Occipital lobe (tissue), 2 donors: ENCODE measurements around the gene PLA2G10. TPM values are rescaled to one million over a fixed set of nuclear protein-coding genes. Genes with fewer than 3 reads are reported as not detected.
"Not testable (repeated sequence)": the region's sequence is repeated elsewhere in the genome, so short reads cannot be mapped to it uniquely, and the experiment has no call there.

Experiments
- DNase-seq: peaks from one replicate; lab custom pipeline; 2025; lab: John Stamatoyannopoulos, UW
- total RNA-seq: library from RNA; depleted of rRNA; stranded (reverse); fragments of >200 nt; gene quantifications from one replicate; pipeline ENCODE4 v1.2.3, GENCODE V29; 2014

Gene PLA2G10, protein sequence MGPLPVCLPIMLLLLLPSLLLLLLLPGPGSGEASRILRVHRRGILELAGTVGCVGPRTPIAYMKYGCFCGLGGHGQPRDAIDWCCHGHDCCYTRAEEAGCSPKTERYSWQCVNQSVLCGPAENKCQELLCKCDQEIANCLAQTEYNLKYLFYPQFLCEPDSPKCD
- total RNA-seq: not detected

DNA sequence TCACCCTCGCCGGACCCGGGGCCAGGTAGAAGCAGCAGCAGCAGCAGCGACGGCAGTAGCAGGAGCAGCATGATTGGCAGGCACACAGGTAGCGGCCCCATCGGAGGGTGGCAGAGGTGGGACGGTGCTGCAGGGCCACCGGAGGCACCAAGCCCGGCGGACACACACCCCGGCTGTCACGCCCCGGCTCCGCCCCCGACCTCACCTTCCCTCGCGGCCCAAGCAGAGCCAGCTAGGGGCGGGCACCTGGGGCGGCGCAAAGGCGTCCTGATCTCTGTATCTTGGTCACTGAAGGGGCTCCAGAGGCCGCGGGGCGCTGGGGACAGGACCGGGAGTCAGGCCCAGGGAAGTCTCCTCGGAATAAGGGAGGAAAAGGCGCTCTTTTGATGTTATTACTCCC lies at the start of gene PLA2G10:
PLA2G10 (minus strand) TSS at position 180 of the 400 bp plus-strand sequence; CDS start at position 101, 79 bp downstream.
- DNase-seq: not testable (repeated sequence)

DNA sequence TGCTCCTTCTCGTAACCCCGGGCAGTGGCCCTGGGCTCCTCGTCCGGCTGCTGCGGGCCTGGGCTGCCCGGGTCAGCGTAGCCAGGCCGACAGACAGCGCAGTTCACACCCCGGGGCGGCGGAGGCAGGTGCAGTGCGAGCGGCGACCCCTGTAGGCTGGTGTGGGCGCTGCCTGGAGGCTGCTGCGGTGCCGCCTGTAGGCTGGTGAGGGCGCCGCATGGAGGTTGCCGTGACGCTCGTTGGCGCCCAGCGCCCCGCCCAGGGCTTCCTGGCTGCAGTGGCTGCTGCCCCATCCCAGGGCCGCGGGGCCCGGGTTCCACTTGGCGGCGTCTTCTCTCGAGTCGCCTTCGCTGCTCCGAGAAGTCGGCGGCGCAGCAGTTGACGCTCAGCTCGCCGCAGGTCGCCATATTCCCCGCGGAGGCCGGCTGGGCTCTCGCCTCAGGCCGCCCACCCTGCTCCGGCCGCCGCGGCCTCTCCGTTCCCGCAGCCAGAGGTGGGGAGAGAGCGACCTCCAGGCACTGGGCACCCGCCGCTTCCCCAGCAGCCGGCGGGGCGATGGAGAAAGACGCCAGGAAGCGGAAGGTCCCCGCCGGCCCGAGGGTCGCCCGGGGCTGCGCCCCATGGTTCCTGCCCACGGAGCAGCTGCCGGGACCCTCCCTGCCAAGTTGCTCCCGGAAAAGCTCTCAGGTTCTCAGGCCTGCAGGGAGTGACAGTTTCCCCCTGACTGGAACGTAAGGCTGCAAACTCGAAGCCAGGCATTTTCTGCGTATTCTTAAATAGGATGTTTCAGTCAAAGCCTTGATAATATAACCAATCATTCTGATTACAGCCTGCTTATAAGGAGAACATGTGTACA lies 48.4 kb upstream of the PLA2G10 start, which contains the start of gene NPIPA2:
NPIPA2 (plus strand) TSS at position 261 of the 856 bp plus-strand sequence. CDS start 5,533 bp downstream, outside the sequence.
- DNase-seq: not testable (repeated sequence)

DNA sequence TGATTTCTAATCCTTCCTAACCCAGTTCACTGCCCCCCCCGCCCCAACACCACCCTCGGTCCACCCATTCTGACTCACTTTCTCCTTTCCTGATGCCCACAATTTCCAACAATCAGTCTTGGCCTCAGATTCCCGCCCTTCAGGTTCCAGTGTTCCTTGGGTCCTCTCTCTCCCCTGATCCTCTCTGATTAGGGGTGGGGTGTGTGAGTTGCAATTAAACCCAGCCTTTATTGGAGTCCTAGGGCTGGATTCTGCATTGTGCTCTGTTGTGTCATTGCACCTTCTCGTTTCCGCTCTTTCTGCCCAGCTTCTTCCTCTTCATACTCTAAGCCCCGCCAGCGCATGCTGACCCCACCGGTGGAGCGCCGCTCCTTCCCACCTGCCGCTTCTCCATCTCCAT lies 47.7 kb upstream of the PLA2G10 start:
- not testable (repeated sequence) for DNase-seq

DNA sequence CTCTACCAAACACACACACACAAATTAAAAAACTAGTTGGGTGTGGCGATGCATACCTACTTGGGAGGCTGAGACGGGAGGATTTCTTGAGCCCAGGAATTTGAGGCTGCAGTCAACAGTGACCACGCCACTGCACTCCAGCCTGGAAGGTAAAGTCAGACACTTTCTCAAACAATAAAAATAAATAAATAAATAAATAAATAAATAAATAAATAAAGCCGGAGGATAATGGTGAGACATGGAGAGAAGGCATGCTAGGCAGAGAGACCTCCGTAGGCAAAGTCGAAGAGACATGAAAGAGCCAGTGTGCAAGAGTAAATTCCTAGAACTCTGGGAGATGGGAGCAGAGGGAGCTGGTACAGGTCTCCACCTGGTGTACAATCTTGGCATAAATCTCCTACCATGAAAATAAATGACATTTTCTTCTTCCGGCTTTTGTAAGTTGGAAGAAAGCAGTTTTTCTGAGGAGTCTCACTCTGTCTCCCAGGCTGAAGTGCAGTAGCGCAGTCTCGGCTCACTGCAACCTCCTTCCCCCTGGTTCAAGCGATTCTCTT lies 46.8 kb upstream of the PLA2G10 start:
- DNase-seq: not testable (repeated sequence)

DNA sequence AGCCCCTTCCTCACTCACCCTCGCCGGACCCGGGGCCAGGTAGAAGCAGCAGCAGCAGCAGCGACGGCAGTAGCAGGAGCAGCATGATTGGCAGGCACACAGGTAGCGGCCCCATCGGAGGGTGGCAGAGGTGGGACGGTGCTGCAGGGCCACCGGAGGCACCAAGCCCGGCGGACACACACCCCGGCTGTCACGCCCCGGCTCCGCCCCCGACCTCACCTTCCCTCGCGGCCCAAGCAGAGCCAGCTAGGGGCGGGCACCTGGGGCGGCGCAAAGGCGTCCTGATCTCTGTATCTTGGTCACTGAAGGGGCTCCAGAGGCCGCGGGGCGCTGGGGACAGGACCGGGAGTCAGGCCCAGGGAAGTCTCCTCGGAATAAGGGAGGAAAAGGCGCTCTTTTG lies 39.1 kb upstream of the PLA2G10 start:
- not testable (repeated sequence) for DNase-seq

DNA sequence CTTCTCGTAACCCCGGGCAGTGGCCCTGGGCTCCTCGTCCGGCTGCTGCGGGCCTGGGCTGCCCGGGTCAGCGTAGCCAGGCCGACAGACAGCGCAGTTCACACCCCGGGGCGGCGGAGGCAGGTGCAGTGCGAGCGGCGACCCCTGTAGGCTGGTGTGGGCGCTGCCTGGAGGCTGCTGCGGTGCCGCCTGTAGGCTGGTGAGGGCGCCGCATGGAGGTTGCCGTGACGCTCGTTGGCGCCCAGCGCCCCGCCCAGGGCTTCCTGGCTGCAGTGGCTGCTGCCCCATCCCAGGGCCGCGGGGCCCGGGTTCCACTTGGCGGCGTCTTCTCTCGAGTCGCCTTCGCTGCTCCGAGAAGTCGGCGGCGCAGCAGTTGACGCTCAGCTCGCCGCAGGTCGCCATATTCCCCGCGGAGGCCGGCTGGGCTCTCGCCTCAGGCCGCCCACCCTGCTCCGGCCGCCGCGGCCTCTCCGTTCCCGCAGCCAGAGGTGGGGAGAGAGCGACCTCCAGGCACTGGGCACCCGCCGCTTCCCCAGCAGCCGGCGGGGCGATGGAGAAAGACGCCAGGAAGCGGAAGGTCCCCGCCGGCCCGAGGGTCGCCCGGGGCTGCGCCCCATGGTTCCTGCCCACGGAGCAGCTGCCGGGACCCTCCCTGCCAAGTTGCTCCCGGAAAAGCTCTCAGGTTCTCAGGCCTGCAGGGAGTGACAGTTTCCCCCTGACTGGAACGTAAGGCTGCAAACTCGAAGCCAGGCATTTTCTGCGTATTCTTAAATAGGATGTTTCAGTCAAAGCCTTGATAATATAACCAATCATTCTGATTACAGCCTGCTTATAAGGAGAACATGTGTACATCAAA lies 9.3 kb upstream of the PLA2G10 start, which contains the start of gene NPIPA3:
NPIPA3 (plus strand) TSS at position 256 of the 856 bp plus-strand sequence. CDS start 5,533 bp downstream, outside the sequence.
- DNase-seq: not testable (repeated sequence)

DNA sequence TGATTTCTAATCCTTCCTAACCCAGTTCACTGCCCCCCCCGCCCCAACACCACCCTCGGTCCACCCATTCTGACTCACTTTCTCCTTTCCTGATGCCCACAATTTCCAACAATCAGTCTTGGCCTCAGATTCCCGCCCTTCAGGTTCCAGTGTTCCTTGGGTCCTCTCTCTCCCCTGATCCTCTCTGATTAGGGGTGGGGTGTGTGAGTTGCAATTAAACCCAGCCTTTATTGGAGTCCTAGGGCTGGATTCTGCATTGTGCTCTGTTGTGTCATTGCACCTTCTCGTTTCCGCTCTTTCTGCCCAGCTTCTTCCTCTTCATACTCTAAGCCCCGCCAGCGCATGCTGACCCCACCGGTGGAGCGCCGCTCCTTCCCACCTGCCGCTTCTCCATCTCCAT lies 8.6 kb upstream of the PLA2G10 start:
- DNase-seq: not testable (repeated sequence)

DNA sequence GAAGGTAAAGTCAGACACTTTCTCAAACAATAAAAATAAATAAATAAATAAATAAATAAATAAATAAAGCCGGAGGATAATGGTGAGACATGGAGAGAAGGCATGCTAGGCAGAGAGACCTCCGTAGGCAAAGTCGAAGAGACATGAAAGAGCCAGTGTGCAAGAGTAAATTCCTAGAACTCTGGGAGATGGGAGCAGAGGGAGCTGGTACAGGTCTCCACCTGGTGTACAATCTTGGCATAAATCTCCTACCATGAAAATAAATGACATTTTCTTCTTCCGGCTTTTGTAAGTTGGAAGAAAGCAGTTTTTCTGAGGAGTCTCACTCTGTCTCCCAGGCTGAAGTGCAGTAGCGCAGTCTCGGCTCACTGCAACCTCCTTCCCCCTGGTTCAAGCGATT lies 7.8 kb upstream of the PLA2G10 start:
- not testable (repeated sequence) for DNase-seq

DNA sequence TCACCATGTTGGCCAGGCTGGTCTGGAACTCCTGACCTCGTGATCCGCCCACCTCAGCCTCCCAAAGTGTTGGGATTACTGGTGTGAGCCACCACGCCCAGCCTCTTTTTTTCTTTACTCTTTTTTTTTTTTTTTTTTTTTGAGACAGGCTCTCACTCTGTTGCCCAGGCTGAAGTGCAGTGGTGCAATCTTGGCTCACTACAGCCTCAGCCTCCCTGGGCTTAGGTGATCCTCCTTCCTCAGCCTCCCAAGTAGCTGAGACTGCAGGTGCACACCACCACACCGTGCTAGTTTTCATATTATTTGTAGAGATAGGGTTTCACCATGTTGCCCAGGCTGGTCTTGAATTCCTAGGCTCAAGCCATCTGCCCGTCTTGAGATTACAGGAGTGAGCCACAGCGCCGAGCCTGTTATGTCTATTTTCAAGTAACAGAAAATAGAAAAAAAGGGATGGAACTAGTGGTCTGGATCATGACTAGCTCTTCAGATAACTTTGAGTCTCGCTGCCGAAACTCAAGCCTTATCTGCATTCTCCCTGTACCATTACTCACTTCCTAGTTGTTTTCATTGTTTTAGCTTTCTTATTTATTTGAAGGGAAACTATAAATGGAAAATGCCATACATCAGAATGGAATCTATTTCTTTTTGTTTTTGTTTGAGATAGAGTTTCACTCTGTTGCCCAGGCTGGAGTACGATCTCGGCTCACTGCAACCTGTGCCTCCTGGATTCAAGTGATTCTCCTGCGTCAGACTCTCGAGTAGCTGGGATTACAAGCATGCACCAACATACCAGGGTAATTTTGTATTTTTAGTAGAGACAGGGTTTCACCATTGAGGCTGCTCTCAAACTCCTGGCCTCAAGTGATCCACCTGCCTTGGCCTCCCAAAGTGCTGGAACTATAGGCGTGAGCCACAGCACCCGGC lies 8.0 kb downstream of the PLA2G10 start:
- not testable (repeated sequence) for DNase-seq

DNA sequence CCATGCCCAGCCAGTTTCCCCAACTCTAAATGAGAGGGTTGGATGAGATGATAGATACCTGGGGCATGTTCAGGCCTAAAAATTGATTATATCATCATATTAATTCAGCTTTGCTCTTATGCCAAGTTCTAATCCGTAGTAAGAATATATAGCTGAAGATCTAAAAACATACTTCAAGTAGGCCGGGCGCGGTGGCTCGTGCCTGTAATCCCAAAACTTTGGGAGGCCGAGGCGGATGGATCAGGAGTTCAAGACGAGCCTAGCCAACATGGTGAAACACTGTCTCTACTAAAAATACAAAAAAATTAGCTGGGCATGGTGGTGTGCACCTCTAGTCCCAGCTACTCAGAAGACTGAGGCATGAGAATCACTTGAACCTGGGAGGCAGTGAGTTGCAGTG lies 12.0 kb downstream of the PLA2G10 start:
- DNase-seq: no peak

DNA sequence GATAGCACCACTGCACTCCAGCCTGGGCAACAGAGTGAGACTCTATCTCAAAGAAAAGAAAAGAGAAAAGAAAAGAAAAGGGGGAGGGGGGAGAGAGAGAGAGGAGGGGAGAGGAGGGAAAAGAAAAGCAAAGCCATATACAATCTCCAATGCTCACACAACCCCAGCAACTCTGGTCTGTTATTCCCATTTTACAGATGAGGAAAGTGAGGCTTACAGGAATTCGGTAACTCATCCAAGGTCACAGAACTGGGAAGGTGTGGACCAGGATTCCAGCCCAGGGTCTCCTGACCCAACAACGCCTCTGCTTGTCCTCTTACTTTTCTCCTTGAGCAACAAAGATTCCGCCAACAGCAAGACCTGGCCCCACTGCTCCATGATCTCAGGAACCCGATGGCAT lies 13.0 kb downstream of the PLA2G10 start:
- no peak for DNase-seq

DNA sequence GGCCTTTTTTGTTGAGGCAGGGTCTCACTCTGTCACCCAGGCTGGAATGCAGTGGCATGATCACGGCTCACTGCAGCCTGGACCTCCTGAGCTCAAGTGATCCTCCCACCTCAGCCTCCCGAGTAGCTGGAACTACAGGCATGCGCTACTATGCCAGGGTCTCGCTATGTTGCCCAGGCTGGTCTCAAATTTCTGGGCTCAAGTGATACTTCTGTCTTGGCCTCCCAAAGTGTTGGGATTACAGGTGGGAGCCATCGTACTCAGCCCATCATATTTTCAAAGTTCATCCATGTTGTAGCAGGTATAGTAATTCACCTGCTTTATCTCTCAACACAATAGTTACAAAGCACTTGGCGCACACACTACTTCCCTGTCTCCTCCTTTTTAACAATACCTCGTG lies 13.7 kb downstream of the PLA2G10 start:
- DNase-seq: not testable (repeated sequence)

DNA sequence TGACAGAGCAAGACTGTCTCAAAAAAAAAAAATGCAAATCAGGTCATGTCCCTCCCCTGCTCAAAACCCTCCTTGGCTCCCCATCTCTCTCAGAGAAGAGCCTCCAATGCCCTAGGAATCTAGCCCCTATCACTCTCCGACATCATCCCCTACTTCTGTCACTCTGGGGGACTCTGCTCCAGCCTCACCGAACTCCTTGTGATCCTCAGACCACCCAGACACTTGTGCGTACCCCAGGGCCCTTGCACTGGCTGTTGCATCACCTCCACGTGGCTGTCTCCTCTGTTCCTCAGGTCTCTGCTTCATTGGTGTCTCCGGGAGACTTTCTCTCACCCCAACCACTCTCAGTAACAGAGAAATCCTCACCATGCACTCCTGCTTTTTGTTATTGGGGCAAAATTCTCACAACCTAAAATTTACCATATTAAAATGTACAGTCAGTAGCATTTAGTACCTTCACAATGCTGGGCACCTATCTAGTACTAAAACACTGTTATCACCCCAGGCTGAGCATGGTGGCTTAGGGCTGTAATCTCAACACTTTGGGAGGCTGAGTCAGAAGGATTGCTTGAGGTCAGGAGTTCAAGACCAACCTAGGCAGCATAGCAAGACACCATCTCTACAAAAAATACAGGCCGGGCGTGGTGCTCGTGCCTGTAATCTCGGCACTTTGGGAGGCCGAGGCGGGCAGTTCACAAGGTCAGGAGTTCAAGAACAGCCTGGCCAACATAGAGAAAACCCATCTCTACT lies 15.2 kb downstream of the PLA2G10 start:
- DNase-seq: no peak

DNA sequence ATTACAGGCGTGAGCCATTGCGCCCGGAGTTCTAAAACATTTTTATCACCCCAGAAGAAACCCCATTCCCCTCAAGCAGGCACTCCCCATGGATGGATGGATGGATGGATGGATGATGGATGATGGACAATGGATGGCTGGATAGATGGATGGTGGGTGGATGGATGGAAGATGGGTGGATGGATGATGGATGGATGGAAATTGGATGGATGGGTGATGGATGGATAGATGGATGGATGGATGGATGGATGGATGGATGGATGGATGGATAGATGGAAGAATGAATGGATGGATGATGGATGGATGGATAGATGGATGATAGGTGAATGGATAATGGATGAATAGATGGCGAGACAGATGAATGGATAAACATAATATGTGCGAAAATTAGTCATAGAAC lies 16.5 kb downstream of the PLA2G10 start:
- DNase-seq: no peak

DNA sequence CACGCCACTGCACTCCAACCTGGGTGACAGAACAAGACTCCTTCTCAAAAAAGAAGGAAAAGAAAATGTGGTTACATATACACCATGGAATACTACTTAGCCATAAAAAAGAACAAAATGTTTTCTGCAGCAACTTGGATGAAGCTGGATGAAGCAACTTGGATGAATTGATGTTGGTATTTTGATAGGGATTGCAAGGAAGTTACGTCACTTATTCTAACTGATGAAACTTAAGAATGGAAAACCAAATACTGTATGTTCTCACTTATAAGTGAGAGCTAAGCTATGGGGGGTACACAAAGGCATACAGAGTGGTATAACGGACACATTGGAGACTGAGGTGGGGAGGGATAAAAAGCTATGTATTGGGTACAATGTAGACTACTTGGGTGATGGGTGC lies 17.5 kb downstream of the PLA2G10 start:
- DNase-seq: no peak

DNA sequence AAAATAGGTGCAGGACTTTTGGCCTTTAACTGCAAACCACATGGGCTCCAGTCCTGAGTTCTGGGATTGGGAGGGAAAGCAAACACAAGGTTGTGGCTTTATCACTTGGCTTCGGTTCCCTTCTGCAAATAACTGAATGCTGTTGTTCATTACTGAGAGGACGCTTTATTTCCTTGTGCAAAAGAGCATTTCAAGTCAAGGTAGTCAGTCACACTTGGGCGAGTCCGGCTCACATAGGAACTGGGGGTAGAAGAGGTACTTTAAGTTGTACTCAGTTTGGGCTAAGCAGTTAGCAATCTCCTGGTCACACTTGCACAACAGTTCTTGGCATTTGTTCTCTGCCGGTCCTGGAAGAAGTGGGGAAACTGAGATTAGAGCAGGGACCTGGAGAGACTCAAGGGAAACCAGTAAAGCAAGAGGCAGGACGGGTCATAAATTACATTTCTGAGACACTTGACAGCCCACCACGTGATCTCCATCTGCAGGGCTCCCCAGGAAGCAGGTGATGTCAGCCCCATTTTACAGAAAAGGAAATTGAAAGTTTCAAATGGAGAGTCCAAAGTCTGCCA lies 21.6 kb downstream of the PLA2G10 start:
- no peak for DNase-seq

DNA sequence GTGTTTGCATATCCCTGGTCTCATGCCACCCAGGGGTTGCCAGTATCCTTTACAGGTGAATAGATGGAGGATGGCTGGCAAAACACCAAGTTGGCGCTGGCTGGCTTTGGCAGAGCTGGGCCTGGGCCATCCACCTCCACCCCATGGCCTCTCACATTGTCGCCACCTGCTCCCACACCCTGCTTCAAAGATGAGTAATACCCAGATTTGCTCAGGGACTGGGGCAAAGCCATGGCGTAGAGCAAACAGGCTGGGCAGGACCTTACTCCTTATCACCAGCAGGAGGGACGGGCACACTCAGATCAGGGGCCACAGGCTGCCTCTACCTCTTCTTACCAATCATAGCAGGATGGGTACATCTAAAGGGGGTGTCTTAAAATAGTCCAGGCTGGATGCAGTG lies 24.3 kb downstream of the PLA2G10 start:
- DNase-seq: no peak

DNA sequence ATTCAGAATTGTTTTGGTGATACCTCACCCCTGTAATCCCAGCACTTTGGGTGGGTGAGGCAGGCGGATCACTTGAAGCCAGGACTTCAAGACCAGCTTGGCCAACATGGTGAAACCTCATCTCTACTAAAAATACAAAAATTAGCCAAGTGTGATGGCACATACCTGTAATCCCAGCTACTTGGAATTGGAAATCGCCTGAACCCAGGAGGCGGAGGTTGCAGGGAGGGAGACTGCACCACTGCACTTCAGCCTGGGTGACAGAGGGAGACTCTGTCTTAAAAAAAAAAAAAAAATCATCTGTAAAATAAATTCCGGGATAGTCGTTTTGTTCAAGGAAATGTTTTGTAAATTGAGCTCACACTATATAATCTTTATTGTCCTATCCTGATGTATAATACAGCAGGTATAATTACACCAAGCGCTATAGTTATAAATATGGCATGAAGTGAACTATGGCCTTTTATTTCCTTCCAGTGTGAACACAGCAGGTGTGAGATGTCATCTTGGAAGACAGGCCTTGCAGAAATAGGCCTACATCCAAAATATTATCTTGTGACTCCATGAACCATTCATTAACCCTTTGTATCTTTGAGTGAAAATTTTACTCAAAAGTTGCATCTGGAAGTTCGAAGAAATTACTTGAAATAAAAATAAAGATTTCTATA lies 25.4 kb downstream of the PLA2G10 start:
- no peak for DNase-seq
